ENCODE results near the gene IL24.

DNA sequence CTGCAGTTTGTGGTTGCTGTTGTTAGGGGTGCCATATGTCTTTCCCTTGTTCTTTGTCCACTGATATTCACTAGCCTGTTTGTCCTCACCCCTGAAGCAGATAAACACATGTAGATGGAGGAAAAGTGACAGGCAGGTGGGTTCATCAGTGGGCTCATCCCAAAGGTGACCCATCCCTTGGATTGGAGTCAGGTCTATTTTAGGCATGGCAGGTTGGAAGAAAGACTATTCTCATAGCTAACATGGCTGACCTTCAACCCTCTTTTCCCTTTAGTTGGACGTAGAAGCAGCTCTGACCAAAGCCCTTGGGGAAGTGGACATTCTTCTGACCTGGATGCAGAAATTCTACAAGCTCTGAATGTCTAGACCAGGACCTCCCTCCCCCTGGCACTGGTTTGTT is 5.5 kb downstream of the IL24 start:
- TF ChIP-seq POLR2A (IDR thresholded peaks at IDR 0.05) (no peak), CTCF (IDR thresholded peaks at IDR 0.05) (no peak), POLR2AphosphoS5 (IDR thresholded peaks at IDR 0.05) (no peak)
